H54 (cell line): Measurements from ENCODE around the gene HIRA.
A peak's percentile ranks its signal among the peaks of the same experiment; 100 is the strongest.

ENCODE experiments used
- DNase-seq: peaks from one replicate; pipeline ENCODE4 v3.0.0; 2011; ENCODE audit warnings: low spot score, mixed read lengths; ENCODE audit not compliant: insufficient read length
- FAIRE-seq: peaks from 3 replicates; lab custom pipeline; 2011; peaks lifted over from hg19 to GRCh38; lab: Jason Lieb, UNC
- POLR2A ChIP-seq: IDR thresholded peaks from 2 replicates; pipeline ENCODE4 v1.6.1; 2011; ENCODE audit warnings: low read depth, mild to moderate bottlenecking, low read length

The HIRA gene, protein sequence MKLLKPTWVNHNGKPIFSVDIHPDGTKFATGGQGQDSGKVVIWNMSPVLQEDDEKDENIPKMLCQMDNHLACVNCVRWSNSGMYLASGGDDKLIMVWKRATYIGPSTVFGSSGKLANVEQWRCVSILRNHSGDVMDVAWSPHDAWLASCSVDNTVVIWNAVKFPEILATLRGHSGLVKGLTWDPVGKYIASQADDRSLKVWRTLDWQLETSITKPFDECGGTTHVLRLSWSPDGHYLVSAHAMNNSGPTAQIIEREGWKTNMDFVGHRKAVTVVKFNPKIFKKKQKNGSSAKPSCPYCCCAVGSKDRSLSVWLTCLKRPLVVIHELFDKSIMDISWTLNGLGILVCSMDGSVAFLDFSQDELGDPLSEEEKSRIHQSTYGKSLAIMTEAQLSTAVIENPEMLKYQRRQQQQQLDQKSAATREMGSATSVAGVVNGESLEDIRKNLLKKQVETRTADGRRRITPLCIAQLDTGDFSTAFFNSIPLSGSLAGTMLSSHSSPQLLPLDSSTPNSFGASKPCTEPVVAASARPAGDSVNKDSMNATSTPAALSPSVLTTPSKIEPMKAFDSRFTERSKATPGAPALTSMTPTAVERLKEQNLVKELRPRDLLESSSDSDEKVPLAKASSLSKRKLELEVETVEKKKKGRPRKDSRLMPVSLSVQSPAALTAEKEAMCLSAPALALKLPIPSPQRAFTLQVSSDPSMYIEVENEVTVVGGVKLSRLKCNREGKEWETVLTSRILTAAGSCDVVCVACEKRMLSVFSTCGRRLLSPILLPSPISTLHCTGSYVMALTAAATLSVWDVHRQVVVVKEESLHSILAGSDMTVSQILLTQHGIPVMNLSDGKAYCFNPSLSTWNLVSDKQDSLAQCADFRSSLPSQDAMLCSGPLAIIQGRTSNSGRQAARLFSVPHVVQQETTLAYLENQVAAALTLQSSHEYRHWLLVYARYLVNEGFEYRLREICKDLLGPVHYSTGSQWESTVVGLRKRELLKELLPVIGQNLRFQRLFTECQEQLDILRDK

DNA sequence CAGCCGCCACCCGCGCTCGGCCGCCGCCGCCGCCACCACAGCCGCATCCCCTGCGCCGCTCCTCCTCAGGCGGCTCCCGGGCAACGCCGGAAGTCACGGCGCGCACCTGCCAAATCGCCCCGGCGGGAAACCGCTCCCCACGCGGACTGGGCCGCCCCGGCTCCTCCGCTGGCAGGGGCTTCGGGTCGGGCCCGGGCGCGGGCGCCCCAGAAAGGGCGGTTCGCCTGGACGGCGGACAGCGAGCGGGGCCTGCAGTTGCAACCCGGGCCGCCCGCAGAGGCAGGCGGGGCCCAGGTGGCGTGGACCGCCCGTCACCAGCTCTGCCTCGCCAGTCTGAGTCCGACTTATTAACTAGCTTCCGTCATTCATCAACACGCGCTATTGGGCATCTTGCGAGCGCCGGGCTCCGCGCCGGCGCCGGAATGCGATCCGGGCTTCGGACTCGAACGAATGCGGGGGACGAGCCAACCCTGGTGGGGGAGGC, at the start of gene HIRA:
Gene HIRA (minus strand): TSS at position 85 of the 484 bp plus-strand sequence. CDS start 257 bp downstream, outside the sequence.
- peak; percentile 51 for TF ChIP-seq POLR2A
- peak; percentile 47 for DNase-seq
- FAIRE-seq: no peak

GRCh38 chr22:19480789-19481188, 49.3 kb upstream of the HIRA start:
- no peak for TF ChIP-seq POLR2A
- FAIRE-seq: no peak
- DNase-seq: no peak

DNA sequence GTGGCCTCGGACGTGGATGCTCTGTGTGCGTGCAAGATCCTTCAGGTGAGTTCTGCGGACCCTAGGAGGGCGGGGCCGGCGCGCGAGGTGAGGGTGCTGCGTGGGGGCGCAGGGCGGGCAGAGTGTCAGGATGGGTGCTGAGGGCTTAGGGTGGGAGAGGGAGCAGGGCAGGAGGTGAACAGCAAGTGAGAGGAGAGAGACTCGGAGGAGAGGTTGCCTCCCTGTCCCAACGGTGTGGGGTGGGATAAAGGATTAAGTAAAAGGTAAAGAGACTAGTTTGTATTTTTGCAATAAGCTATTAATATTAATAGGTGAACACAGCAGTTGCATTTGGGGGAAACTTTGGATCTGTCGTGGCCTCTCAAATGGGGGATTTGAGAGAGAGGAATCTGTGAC, 48.6 kb upstream of the HIRA start:
- FAIRE-seq: no peak
- DNase-seq: no peak
- no peak for TF ChIP-seq POLR2A

- FAIRE-seq (peak; percentile 84), DNase-seq (peak; percentile 85)
- TF ChIP-seq POLR2A: no peak
Measured at GRCh38 chr22:19479355-19480172, 48.0 kb upstream of the HIRA start, which contains the start of gene CDC45. TSS of gene CDC45 (plus strand) at chr22:19479920. CDS start at chr22:19479969, 49 bp downstream.

- no peak for FAIRE-seq
- TF ChIP-seq POLR2A: peak; percentile 35; the same call in 1 of the 2 replicates
- DNase-seq: peak; percentile 58
Measured at GRCh38 chr22:19478901-19479354, 47.4 kb upstream of the HIRA start, which contains the start of gene UFD1. TSS of gene UFD1 (minus strand) at chr22:19479193. CDS start at chr22:19479085, 108 bp downstream.

GRCh38 chr22:19478045-19478900, 46.7 kb upstream of the HIRA start:
- FAIRE-seq (no peak), DNase-seq (no peak)
- no peak for TF ChIP-seq POLR2A

DNA sequence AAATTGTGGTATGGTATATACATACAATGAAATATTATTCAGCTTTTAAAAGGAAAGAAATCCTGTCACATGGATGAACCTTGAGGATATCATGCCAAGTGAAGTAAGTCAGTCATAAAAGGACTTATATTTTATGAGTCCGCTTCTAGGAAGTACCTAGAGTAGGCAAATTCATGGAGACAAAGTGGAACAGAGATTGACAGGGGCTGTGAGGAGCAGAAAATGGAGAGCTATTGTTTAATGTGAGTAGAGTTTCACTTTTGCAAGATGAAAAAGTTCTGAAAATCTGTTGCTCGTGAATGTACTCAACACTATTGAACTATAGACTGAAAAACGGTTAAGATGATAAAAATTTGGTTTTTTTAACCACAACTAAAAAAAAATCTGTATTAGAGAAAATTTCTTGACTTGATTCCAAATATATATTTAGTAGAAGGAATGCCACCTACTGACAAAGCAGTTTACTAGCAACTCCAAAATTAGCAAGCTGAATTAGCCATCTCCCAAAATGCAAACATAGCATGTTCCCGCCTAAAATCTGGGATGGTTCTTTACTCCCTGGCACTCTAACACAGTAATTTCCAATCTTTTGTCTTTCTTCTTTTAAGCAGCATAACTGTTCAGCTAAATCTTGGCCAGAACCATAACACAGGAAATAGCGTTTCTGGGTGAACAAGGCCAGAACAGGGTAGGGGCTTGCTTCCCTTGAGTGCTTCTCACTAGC, 46.0 kb upstream of the HIRA start:
- DNase-seq (no peak), FAIRE-seq (no peak)

GRCh38 chr22:19476023-19476422, 44.5 kb upstream of the HIRA start:
- TF ChIP-seq POLR2A: no peak

More for the DNA sequence above, 46.0 kb upstream of the HIRA start:
- no peak for TF ChIP-seq POLR2A

GRCh38 chr22:19473578-19473977, 42.0 kb upstream of the HIRA start:
- TF ChIP-seq POLR2A: no peak
- no peak for FAIRE-seq
- DNase-seq: no peak

More at GRCh38 chr22:19476023-19476422, 44.5 kb upstream of the HIRA start:
- no peak for DNase-seq
- no peak for FAIRE-seq

DNA sequence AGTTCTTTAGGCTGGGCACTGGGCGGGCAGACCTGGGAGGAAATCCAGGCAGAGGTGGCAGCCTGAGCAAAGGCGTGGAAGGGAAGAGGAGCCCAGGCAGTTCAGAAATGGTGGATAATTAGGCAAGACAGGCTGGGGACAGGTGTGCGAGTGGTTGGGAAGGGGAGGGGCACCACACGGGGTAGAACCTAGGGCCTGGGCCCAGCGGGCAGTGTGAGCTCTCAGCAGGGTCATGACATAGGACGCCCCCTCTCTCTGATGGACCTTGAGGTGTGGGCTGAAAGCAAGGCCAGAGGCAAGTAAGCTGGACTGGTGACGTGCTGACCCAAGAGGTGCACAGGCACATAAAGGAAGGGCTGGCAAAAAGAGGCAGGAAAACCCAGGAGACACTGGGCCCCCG, 40.7 kb upstream of the HIRA start:
- DNase-seq (no peak), FAIRE-seq (no peak)
- no peak for TF ChIP-seq POLR2A

- DNase-seq: no peak
- FAIRE-seq: no peak
- TF ChIP-seq POLR2A: no peak
Measured at GRCh38 chr22:19471572-19471971, 40.0 kb upstream of the HIRA start.
